Gastroesophageal sphincter (tissue), 3 donors: ENCODE results near the gene MATK.

Experiments
- CTCF ChIP-seq, 4 experiments: fragments of 200-600 bp in 2 of 4; fragments of 450-650 bp in 2 of 4; sonication (generic) in 1 of 4; IDR thresholded peaks; one replicate each; pipeline ENCODE4 v1.5.1; 2017 to 2019; ENCODE audit warnings: antibody characterized with exemption in 4 of 4, mild to moderate bottlenecking in 2 of 4, moderate library complexity in 2 of 4
- EP300 ChIP-seq: sonication (generic); formaldehyde crosslinking; IDR thresholded peaks from one replicate; pipeline ENCODE4 v1.6.1; 2017; ENCODE audit warnings: antibody characterized with exemption, mild to moderate bottlenecking
- POLR2A ChIP-seq, 2 donors: fragments of 450-650 bp; IDR thresholded peaks; one replicate each; pipeline ENCODE4 v1.6.1; 2017; ENCODE audit warnings: antibody characterized with exemption in 2 of 2, mild to moderate bottlenecking in 2 of 2, moderate library complexity in 1 of 2
- POLR2AphosphoS5 ChIP-seq: sonication (generic); formaldehyde crosslinking; IDR thresholded peaks from one replicate; pipeline ENCODE4 v1.6.1; 2017; ENCODE audit warnings: antibody characterized with exemption

- TF ChIP-seq CTCF (IDR thresholded peaks at IDR 0.05) (no peak), POLR2AphosphoS5 (no peak), EP300 (no peak), POLR2A (IDR thresholded peaks at IDR 0.05) (no peak)
Measured at GRCh38 chr19:3738477-3739220, 47.5 kb downstream of the MATK start.
